ENCODE results near the gene TSPAN8.

Gene TSPAN8

DNA sequence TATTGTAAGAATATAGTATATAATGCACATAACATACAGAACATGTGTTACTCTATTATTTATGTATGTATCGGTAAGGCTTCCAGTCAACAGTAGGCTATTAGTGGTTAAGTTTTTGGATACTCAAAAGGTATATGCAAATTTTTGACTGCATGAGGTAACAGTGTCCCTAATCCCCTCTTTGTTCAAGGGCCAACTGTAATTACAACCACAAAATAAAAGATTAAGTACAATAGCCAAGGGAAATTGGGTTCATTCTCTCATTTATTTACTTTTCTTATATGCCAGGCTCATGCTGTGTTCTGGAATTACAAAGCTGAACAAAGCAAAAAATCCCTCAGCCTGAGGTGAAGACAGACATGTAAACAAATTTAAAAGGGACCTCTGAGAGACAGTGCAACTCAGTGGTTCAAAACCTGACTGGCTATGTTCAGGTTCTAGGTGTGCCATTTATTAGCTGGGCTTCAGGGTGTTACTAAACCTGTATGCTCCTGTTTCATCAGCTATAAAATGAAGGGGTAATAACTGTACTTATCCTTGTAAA lies 43.4 kb upstream of the TSPAN8 start (continued):
- no peak for TF ChIP-seq ZNF510 (tag by site-specific recombination; IDR thresholded peaks at IDR 0.05; ENCODE audit: insufficient replicate concordance)
- TF ChIP-seq MZF1 (tag by site-specific recombination; IDR thresholded peaks at IDR 0.05; ENCODE audit: borderline replicate concordance) = no peak
- no peak for TF ChIP-seq ZNF629 (tag by site-specific recombination; IDR thresholded peaks at IDR 0.05)
- no peak for TF ChIP-seq ZEB2 (tag by site-specific recombination; IDR thresholded peaks at IDR 0.05)
- TF ChIP-seq ZNF623 (tag by site-specific recombination; IDR thresholded peaks at IDR 0.05) = no peak
- no peak for TF ChIP-seq ZNF335 (tag by site-specific recombination; conservative IDR thresholded peaks at IDR 0.05)

DNA sequence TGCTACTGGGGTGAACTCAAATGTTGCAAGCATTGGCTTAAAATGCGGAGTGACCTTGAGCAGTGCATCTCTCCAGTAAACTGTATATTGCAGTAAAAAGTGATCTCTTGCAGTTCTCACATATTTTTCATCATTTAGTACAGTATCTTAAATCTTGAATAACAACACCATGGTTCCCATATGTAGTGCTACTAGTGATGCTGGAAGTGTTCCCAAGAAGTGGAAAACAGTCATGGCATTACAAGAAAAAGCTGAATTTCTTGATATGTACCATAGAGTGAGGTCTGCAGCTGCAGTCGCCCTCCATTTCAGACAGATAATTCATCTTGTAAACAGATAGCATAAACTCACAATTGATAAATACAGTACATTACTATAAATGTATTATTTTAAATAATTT lies 42.9 kb upstream of the TSPAN8 start:
- POLR2A ChIA-PET = no interaction called here
- Histone ChIP-seq H3K9me3 (ENCODE audit: control insufficient read depth, insufficient read depth, low read depth, low read length) (no peaks in the 10 kb centered on the region), H3K36me3 (ENCODE audit: control insufficient read depth in 2 of 2, insufficient read depth in 1 of 2, low read length in 2 of 2) (no peaks in the 10 kb centered on the region), H3K27ac (ENCODE audit: extremely low read depth, low read depth, low read length) (no peak overlapping the region), H3K4me1 (ENCODE audit: control insufficient read depth, insufficient read depth, low read length) (no peaks in the 10 kb centered on the region), H3K4me3 (ENCODE audit: low read depth, low read length) (no peak overlapping the region)
- CTCF ChIA-PET = no interaction called here
- no peak for TF ChIP-seq HOXA7 (CRISPR knock-in tag; IDR thresholded peaks at IDR 0.05; ENCODE audit: borderline replicate concordance)
- TF ChIP-seq ZNF175 (tag by site-specific recombination; IDR thresholded peaks at IDR 0.05) = no peak
- TF ChIP-seq, protein P1, sequence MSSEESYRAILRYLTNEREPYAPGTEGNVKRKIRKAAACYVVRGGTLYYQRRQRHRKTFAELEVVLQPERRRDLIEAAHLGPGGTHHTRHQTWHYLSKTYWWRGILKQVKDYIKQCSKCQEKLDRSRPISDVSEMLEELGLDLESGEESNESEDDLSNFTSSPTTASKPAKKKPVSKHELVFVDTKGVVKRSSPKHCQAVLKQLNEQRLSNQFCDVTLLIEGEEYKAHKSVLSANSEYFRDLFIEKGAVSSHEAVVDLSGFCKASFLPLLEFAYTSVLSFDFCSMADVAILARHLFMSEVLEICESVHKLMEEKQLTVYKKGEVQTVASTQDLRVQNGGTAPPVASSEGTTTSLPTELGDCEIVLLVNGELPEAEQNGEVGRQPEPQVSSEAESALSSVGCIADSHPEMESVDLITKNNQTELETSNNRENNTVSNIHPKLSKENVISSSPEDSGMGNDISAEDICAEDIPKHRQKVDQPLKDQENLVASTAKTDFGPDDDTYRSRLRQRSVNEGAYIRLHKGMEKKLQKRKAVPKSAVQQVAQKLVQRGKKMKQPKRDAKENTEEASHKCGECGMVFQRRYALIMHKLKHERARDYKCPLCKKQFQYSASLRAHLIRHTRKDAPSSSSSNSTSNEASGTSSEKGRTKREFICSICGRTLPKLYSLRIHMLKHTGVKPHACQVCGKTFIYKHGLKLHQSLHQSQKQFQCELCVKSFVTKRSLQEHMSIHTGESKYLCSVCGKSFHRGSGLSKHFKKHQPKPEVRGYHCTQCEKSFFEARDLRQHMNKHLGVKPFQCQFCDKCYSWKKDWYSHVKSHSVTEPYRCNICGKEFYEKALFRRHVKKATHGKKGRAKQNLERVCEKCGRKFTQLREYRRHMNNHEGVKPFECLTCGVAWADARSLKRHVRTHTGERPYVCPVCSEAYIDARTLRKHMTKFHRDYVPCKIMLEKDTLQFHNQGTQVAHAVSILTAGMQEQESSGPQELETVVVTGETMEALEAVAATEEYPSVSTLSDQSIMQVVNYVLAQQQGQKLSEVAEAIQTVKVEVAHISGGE (tag by site-specific recombination; conservative IDR thresholded peaks at IDR 0.05; ENCODE audit: low read depth) = no peak
- no peak for TF ChIP-seq TCF7L2 (IDR thresholded peaks at IDR 0.05; ENCODE audit: borderline replicate concordance, low read depth, low read length)
- TF ChIP-seq ZNF670 (tag by site-specific recombination; IDR thresholded peaks at IDR 0.05; ENCODE audit: low read depth) = no peak
- no peak for TF ChIP-seq SETDB1 (IDR thresholded peaks at IDR 0.05; ENCODE audit: insufficient read length, low read length)
- no peak for TF ChIP-seq ZNF548 (tag by site-specific recombination; IDR thresholded peaks at IDR 0.05)
- no peak for TF ChIP-seq FEZF1 (tag by site-specific recombination; IDR thresholded peaks at IDR 0.05)
- TF ChIP-seq, protein P2, sequence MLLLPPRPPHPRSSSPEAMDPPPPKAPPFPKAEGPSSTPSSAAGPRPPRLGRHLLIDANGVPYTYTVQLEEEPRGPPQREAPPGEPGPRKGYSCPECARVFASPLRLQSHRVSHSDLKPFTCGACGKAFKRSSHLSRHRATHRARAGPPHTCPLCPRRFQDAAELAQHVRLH (tag by site-specific recombination; IDR thresholded peaks at IDR 0.05) = no peak
- TF ChIP-seq SP2 (tag by site-specific recombination; IDR thresholded peaks at IDR 0.05) = no peak
- TF ChIP-seq ZEB2 (tag by site-specific recombination; IDR thresholded peaks at IDR 0.05) = no peak
- TF ChIP-seq ZNF311 (tag by site-specific recombination; IDR thresholded peaks at IDR 0.05; ENCODE audit: borderline replicate concordance) = no peak
- no peak for TF ChIP-seq OSR2 (tag by site-specific recombination; IDR thresholded peaks at IDR 0.05)
- TF ChIP-seq SALL2 (tag by site-specific recombination; IDR thresholded peaks at IDR 0.05; ENCODE audit: borderline replicate concordance) = no peak
- no peak for TF ChIP-seq ZBTB7A (tag by site-specific recombination; IDR thresholded peaks at IDR 0.05; ENCODE audit: low read depth)
- no peak for TF ChIP-seq KLF8 (tag by site-specific recombination; IDR thresholded peaks at IDR 0.05)
- TF ChIP-seq, protein P3, sequence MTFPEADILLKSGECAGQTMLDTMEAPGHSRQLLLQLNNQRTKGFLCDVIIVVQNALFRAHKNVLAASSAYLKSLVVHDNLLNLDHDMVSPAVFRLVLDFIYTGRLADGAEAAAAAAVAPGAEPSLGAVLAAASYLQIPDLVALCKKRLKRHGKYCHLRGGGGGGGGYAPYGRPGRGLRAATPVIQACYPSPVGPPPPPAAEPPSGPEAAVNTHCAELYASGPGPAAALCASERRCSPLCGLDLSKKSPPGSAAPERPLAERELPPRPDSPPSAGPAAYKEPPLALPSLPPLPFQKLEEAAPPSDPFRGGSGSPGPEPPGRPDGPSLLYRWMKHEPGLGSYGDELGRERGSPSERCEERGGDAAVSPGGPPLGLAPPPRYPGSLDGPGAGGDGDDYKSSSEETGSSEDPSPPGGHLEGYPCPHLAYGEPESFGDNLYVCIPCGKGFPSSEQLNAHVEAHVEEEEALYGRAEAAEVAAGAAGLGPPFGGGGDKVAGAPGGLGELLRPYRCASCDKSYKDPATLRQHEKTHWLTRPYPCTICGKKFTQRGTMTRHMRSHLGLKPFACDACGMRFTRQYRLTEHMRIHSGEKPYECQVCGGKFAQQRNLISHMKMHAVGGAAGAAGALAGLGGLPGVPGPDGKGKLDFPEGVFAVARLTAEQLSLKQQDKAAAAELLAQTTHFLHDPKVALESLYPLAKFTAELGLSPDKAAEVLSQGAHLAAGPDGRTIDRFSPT (tag by site-specific recombination; IDR thresholded peaks at IDR 0.05) = no peak
- no peak for TF ChIP-seq ZNF423 (tag by site-specific recombination; IDR thresholded peaks at IDR 0.05)
- no peak for TF ChIP-seq ZNF211 (tag by site-specific recombination; IDR thresholded peaks at IDR 0.05; ENCODE audit: low read depth)

All from HEK293 (cell line).